Stimulated activated CD4-positive, alpha-beta T cell treated with anti-CD3 and anti-CD28 coated beads, TNF-alpha, amount 100 ng/mL, for 48 hours (primary cell): Measurements from ENCODE around the gene LAMA2.

Experiments
- DNase-seq, 3 donors: peaks; one replicate each; pipeline ENCODE4 v3.0.0-alpha.2; 2020; ENCODE audit warnings: low read depth in 3 of 3

The LAMA2 gene

DNA sequence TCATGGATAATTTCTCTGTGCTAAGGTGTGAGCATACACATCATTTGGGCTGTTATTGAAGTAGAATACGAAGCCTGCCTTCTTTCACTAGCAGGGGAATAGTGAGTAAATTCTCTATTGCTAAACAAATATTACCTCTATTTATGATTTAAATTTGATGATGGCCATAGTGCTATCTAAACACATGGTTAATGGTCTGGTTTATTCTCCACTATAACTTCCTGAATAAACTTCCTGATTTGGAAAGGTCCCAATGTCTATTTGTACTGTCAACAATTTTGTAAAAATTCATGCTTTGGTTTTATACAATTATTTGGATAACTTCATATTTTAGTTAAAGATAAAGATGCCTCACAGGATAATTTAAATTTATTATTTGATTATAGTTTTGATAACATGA, 426.2 kb downstream of the LAMA2 start:
- DNase-seq = no peak

DNA sequence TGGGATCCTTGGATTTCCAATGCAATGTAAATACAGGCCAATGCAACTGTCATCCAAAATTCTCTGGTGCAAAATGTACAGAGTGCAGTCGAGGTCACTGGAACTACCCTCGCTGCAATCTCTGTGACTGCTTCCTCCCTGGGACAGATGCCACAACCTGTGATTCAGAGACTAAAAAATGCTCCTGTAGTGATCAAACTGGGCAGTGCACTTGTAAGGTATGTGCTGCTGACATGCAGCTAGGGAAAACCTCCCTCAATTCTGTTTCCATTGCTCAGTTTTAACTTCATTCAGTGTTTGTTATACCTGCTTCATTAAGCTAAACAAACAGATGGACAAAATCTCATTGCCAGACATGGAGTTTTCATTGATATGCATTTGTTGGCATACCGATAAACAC, 429.9 kb downstream of the LAMA2 start:
- no peak for DNase-seq

DNA sequence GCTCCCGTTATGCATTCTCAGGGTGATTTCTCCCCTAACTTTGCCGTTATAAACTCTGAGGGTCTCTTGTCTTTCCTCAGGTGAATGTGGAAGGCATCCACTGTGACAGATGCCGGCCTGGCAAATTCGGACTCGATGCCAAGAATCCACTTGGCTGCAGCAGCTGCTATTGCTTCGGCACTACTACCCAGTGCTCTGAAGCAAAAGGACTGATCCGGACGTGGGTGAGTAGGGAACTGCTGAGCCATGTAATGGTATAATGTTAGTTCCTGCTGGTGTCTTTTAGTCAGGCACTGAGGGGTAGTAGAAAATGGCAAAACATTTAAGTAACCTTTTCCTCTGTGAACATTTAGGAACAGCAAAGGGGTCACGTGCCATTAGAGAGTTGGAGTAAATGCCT, 431.6 kb downstream of the LAMA2 start:
- no peak for DNase-seq

DNA sequence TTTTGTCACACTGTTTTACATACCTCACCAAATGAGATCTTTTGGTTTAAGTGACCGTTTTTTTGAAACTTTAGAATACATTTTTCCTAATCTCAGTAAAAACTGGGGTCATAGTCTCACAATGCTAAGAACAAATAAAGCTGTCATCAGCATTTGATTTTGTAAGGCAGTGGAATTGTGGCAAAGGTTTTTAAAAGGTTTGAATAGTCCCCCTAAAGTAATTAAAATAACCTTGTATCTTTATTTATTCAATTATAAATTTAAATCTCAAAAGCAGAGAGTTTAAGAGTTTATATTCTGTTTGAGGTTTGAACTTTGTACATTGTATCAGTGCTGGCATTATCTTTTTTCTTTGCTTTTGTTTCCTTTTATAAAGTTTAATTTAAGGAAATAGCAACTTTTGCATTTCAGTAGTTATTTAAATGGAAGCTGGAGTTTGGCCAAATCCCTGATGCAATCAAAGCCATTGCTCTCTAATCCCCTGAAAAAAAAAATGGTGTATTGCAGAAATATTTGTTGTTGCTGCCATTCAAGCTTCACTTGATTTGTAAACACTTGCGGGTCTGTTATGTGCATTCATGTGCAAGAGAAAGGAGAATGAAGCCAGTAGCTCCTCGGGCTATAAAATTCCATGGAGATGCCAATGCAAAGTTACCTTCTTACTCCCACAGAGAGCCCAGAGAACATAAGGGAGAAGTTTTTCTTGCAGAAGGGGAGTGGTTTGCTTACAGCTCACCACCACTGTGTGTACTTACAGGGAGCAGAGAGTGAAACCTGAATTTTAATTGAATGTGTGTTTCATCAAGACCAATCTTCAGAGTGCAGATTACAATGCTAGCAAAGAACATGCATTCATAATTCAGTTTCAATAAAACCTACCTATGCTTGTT, 435.2 kb downstream of the LAMA2 start:
- no peak for DNase-seq

DNA sequence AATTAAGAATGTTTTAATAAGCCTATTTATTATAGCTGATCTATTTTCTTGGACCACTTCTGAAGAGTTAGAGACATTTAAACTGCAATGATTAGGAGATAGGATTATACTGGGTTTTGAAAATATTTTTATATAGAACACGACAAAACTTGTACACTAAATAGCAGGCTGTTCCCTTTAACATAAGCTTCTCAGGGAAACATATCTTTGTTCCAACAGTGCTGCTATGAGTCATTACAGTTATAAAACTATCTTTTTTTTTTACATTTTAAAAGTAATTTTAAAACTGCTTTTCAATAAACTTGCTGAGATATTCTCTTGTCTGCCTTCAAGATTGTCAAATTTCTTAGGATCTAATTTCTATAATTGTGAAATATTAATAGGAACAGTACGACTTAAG, 438.0 kb downstream of the LAMA2 start:
- DNase-seq = no peak

DNA sequence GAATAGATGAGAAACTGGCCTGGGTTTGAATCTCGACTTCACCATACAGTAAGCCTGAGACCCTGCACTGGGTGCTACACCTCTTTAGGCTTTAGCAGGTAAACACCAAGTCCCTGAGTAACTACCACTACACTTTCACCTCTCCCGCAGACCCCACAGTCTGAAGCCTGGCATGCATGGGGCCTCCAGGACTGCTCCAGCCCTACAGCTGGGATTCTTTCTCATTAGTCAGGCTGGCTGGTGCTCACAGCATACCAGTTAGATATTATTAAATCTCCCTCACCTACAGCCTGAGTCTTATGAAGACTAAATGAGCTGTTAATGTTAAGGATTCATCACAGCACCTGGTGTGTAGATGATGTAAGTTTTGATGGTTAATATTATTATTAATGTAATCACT, 438.4 kb downstream of the LAMA2 start:
- no peak for DNase-seq

DNA sequence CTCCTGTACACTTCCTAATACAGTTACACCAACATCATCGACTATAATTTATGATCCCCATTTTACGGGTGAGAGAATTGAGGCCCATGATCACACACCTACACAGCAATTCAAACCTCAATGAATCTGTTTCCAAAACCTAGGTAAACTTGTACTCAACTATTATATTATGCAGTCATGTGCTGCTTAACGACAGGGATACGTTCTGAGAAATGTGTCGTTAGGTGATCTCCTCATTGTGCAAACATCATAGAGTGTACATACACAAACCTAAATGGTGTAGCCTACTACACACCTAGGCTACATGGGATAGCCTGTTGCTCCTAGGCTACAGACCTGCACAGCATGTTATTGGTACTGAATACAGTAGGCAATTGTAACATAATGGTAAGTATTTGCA, 441.4 kb downstream of the LAMA2 start:
- no peak for DNase-seq

DNA sequence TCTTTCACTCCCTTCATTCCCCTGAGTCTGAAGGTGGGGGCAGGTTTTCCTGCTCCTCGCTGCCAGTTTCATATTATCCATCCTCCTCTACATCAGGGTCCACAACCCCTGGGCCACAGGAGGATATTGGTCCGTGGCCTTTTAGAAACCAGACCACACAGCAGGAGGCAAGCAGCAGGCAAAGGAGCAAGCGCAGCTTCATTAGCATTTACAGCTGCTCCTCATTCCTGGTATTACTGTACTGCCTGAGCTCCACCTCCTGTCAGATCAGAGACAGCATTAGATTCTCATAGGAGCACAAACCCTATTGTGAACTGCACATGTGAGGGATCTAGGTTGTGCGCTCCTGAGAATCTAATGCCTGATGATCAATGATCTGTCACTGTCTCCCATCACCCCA, 446.7 kb downstream of the LAMA2 start:
- DNase-seq = no peak

DNA sequence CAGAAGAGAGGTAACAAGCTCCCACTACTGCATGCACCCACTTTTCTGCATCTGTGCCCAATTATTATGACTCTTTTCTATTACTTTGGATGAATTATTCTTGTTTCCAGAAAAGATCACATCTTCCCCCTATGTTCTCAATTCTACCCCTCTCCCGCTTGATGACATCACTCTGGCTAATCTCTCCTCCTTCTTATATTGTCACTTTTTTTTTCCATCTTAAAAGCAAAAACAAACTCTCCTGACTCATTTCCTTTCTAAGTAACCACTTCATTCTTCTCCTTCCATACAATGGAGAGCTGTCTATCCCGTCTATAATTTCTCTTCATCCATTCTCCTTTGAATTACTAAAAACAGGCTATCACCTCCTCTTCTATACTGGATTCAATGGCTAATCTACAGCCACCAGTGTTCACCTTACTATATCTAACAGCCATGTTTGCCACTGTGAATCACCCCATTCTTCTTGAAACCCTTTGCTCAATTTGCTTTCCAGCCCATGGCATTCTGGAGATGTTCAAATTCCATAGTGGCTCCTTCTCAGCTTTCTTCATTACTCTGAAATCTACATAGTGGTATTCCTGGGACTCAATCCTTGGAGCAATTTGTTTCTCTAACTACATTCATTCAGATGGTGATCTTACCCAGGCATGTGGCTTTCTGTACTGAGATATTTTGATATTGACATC, 448.7 kb downstream of the LAMA2 start:
- no peak for DNase-seq

DNA sequence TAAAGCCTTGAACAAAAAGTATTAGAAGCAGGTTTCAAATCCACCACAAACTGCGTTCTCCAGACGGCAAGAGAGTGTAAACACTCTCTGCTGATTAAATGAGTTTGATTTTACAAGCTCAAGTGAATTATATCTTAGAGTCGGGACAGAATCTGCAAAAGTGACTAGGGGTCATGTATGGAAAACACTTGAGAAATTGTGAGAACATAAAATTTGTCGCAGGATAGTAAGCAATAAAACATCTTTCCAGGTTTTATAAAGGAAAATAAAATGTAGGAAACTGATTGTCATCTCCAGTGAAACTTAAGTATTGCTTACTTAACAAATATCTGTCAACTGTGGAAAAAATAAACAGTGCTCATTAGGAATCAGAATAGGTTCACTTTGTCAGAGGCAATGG, 452.9 kb downstream of the LAMA2 start:
- DNase-seq = no peak

DNA sequence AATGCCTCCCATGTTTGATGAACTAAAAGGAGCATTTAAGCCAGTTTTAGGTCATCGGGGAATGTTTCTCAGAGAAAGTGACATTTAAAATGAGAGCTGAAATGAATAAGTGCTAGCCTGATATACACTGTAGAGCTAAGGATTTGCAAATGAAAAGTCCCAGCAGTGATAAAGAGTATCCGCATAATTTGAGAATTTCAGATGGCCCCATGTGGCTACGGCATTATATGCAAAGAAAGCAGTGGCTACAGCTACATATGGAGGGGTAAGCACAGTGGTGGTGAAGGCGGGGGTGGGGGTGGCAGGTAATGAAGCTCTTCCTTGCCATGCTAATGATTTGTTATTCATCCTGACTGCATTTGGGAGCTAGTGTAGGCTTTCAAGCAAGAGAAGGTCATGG, 455.7 kb downstream of the LAMA2 start:
- no peak for DNase-seq

DNA sequence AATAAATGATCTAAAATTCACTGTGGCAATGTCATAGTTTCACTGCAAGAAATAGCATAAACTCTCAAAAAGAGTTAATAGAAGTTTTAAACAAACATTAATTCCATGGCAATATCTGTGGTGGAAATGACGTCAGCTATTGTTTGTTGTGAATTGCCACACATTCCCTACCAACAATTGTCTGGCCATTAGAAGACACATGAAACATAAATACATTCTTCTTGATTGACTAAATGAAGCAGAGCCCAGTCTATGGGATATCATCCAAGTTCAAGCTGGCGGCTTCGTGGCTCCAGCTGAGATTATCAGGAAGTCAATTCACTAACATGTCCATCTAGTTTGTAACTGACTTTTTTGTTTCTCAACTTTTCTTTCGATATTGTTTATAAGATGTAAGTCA, 458.0 kb downstream of the LAMA2 start:
- DNase-seq = no peak

DNA sequence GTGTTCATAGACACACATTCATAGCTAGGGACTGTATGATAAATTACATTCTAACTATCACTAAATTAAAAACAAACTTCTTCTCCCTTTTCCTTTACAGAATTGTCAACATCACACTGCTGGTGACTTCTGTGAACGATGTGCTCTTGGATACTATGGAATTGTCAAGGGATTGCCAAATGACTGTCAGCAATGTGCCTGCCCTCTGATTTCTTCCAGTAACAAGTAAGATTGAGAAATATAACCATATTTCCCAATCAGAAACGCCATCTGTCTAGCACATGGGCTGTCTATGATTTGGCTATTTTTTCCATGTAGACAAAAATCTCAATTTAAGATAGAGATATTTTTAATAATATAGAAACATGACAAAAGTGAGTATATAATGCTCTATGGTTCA, 459.3 kb downstream of the LAMA2 start:
- DNase-seq = no peak

DNA sequence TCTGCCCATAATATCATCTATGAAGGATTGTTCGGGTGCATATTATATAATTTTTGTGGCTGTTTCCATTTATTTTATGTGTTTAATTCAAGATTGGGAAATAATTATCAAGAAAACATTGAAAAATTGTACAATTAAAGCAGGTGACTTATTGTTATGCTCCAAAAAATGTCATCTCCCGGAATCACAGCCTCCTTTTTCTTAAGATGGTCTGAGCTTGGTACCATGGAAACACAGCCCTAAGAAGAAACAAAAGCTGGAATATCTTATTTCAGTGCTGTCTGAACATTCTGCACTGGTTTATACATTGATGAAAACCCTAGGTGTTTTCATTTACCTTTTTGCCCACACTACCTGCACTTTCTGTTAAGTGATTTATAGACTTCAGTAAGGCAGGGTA, 459.9 kb downstream of the LAMA2 start:
- no peak for DNase-seq

DNA sequence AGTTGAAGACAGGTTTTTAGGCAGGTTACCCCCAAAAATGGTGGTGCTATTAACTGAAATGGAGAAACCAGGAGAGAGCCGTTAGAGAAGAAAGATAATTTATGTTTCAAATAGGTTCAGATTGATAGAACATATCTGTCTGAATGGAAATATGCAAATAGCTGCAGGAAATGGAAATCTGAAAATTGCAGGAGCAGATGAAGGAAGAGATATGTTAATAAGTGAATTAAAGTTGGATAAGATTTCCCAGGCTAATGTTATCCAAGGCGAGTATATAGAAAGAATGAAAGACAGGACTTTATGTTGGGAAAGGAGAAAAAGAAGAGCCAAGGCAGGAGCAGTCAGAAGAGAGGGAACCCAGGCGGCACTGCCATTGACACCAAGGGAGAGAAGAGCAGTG, 461.4 kb downstream of the LAMA2 start:
- no peak for DNase-seq

DNA sequence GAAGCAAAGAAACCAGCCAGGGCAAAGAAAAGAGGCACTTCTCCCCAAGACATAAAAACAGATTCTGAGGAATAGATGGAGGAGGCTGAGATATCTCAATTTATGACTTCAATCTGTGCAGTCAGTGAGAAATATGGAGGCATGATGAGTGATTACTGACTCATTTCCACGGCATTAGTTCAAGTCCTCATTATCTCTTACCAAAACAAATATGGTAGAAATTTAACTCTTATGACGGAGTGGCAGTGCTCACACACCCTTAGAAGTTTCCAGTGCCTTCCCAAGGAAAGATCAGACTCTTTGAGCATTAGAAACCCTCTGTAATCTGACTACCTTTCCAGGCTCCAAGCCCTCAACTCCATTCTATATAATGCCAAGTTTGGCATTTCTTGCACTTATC, 463.0 kb downstream of the LAMA2 start:
- DNase-seq = no peak

DNA sequence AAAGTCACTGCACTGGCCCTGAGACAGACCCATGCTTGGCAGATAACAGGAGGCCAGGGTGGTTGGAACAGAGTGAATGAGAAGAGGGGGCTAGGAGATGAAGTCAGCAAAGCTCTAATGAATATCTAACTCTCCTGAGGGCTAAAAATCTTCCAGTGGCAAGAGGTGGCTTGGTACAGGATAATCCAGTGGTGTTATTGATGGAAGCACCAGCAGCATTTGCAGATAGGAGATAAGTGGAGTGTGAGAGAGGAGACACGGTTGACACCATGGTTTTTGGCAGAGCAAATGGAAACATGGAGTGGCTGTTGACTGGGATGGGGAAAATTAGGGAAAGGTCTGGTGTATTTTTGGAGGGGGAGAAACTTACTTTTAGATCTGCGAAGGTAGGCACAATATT, 464.0 kb downstream of the LAMA2 start:
- no peak for DNase-seq

DNA sequence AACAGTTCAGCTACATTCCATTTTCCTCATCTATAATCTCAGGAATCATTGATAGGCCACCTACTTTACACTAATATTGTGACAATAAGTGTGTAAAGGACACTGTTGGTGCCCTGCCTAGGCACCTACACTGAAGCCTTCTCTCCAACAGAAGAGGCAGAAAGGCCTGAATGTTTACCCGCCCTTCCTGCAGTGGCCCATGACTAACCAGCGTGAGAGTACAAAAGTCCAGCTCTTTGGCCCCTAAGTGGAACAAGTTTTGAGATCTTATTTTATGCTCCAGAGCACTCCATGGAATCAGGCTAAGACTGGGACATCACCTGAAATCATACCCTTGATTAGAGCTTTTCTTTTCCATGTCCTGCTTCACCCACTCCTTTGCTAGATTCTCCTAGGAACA, 467.3 kb downstream of the LAMA2 start:
- DNase-seq = no peak

DNA sequence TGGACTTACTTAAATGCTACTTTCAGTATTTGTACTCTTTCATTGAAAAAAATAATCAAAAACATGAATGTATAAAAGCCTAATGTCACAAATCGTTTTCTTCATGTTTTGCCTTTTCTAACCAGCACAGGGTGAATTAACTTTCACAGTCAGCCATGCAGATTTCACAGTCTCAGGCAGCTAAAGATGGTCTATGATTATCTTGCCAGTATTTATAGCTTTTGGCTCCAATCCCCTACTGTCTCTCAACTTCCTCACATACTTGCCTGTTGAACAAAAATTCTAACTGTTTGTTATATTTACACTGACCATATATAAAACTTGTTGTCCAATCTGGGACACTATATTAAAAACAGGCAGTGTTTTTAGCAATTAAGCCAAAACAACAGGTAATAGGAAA, 468.9 kb downstream of the LAMA2 start:
- DNase-seq = no peak

DNA sequence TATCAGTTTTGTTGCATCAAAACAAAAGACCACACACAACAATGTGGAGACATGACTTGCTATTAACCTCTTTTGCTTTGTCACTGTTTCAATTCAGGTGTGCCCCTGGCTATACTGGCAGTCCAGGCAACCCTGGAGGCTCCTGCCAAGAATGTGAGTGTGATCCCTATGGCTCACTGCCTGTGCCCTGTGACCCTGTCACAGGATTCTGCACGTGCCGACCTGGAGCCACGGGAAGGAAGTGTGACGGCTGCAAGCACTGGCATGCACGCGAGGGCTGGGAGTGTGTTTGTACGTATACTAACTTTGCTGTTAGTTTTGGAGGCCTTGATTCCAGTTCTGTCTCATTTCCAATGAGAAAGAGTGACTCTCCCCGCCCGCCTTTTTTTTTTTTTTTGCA, 470.1 kb downstream of the LAMA2 start:
- no peak for DNase-seq

DNA sequence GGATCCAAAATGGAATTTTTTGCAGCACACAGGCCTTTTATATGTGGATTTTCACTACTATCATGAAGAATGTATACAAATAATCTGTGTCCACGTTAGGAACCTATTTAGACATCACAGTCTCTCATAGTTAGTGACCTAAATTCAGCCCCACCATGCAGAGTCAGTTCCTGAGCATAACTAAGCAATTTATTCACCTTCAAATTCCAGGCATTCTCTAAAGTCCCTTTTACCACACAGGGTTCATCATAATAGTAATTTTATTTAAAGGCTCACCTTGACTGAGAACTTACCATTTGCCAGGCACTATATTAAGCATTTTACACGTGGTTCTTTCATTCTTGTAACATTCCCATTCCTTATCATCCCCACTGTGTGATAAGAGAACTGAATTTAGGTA, 473.2 kb downstream of the LAMA2 start:
- DNase-seq = no peak

DNA sequence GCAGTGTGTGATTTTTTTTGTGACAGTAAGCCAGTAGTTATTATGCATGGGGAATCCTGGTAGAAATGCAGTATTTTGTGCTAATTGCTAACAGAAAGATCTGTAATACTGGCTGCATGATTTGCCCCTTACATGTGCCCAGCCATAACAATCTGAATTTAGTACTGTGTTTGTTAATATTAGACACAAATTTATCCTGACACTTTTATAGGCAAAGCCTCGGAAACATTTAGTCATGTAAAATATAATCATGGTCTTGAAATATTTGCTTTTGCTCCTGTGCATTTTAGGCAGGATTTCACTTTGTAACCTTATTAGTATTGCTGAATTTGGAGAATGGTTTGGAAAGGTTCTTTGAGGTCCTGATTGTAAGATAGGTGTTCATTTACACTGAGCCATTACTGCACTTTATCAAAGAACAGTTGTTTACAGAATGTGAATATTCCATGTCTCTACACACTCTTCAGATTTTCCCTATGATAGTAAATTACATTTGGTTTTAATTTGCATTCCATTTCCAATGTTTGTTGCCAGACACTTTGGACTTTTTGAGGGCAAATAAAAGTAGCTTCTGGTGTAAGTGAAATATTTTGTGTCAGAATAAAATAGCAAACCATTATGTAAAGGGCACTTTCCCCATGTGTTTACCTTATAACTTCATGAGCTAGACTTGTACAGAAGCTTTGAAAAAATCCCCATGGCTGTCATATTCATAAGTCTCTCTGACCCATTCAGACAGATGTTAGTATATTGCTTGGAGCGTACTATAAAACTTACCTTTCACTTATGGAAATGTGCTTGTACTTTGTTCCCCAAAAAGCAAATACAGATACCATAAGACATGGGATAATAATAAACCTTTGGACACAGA, 477.1 kb downstream of the LAMA2 start:
- no peak for DNase-seq

DNA sequence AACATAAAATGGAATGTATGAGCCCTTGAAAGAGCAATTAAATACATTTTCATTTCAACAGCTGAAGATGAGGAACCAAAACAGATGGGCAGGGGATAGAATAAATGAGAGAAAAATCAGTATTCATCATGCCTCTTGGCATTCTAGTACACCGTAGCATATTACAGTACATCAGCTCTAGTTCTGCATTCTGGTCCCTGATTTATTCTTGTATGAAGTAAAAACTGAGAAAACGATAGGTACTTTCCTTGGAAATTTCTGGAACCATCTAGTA, 477.7 kb downstream of the LAMA2 start:
- DNase-seq = no peak
